ENCODE results near the gene STARD10. TPM values are rescaled to one million over a fixed set of nuclear protein-coding genes. Genes with fewer than 3 reads are reported as not detected.

STARD10 gene
- total RNA-seq, 1 donor from 2014 or later = 41.8 TPM

- no peak for DNase-seq (ENCODE audit: low read depth)
Observed at GRCh38 chr11:72705442-72706365, 88.1 kb downstream of the STARD10 start.

- DNase-seq (ENCODE audit: low read depth) = no peak
Observed at GRCh38 chr11:72704783-72705265, 89.0 kb downstream of the STARD10 start.

Other genes starting within 250 kb of the STARD10 start
- 0.50 and 1.9 TPM in 2 replicates for gene PDE2A, start 119.6 kb downstream of the STARD10 start, total RNA-seq
- gene ARAP1, start 41.6 kb downstream of the STARD10 start, total RNA-seq = 72.9 and 140 TPM in 2 replicates
- gene ATG16L2, start 20.4 kb upstream of the STARD10 start, total RNA-seq = 15.3 and 16.1 TPM in 2 replicates